Thyroid gland (tissue), 4 donors: ENCODE results near the gene CFAP410. TPM values are rescaled to one million over a fixed set of nuclear protein-coding genes. Genes with fewer than 3 reads are reported as not detected.
A peak's percentile ranks its signal among the peaks of the same experiment; 100 is the strongest.

Experiments
- DNase-seq, 2 donors: peaks; one replicate each; pipeline ENCODE4 v3.0.0-alpha.2; 2019
- H3K27ac ChIP-seq, 3 donors: fragments of 200-600 bp; sonication (generic); 1 replicate in 2 of 3; 2 replicates in 1 of 3; pipeline ENCODE4 v1.5.1; 2016 to 2019; ENCODE audit warnings: mild to moderate bottlenecking in 1 of 3, moderate library complexity in 1 of 3
- H3K27me3 ChIP-seq: fragments of 200-600 bp; sonication (generic); one replicate; pipeline ENCODE4 v1.5.1; 2019
- H3K36me3 ChIP-seq, 2 donors: fragments of 200-600 bp; sonication (generic); one replicate each; pipeline ENCODE4 v1.5.1; 2016 to 2019
- H3K4me1 ChIP-seq, 2 donors: fragments of 200-600 bp; sonication (generic); one replicate each; pipeline ENCODE4 v1.5.1; 2017 to 2019
- H3K4me3 ChIP-seq, 3 donors: fragments of 200-600 bp; sonication (generic); replicated peaks in 1 of 3; 1 replicate in 2 of 3; 2 replicates in 1 of 3; pipeline ENCODE4 v1.5.1; 2016; ENCODE audit warnings: mild to moderate bottlenecking in 1 of 3
- H3K9me3 ChIP-seq: fragments of 200-600 bp; sonication (generic); one replicate; pipeline ENCODE4 v1.5.1; 2017
- CTCF ChIP-seq, 6 experiments: fragments of 200-600 bp in 3 of 6; fragments of 450-650 bp in 3 of 6; sonication (generic) in 3 of 6; IDR thresholded peaks; one replicate each; pipeline ENCODE4 v1.5.1; 2016 to 2019; ENCODE audit warnings: antibody characterized with exemption in 6 of 6, mild to moderate bottlenecking in 2 of 6, inconsistent platforms in 1 of 6, moderate library complexity in 1 of 6
- POLR2A ChIP-seq, 2 donors: fragments of 450-650 bp; IDR thresholded peaks; one replicate each; pipeline ENCODE4 v1.6.1; 2017; ENCODE audit warnings: antibody characterized with exemption in 2 of 2, mild to moderate bottlenecking in 2 of 2, moderate library complexity in 1 of 2
- WGBS, 2 donors: methylation state at CpG; one replicate each; pipeline ENCODE4 v1.1.5; 2017; 5-methylcytosine and 5-hydroxymethylcytosine counted together
- intact Hi-C: fragments of 100-400 bp; cut with DNase I; formaldehyde crosslinking; loops from one replicate; pipeline ENCODE4 v1.15.1; 2023
- total RNA-seq, 4 donors: library from RNA; depleted of rRNA; stranded (reverse); fragments of >200 nt; gene quantifications; one replicate each; pipeline ENCODE4 v1.2.3, GENCODE V29; 2016

CFAP410 gene
- total RNA-seq, 4 donors from 2014 or later, result 55.2 to 93.4 (median 64.1) TPM

- Histone ChIP-seq H3K27me3 (no peaks in the 10 kb centered on the region), H3K9me3 (no peaks in the 10 kb centered on the region), H3K36me3 (no peaks in the 10 kb centered on the region), H3K4me1 (peaks cover under 1 to 24% of the 10 kb centered on the region in 2 donors), H3K4me3 (no peak overlapping the region), H3K27ac (no peak overlapping the region)
- DNase-seq, result no peak
- intact Hi-C loops, result no loop called here
- TF ChIP-seq CTCF (IDR thresholded peaks at IDR 0.05) (no peak), POLR2A (IDR thresholded peaks at IDR 0.05) (no peak)
- whole genome bisulfite sequencing, 2 donors, result 84% methylated on average over 5 of the region's 10 CpGs; no CpG with 5 or more reads in 1 of the 2 donors
Observed at GRCh38 chr21:44295646-44296045, 43.5 kb downstream of the CFAP410 start.

GRCh38 chr21:44295163-44295573 lies 44.0 kb downstream of the CFAP410 start:
- 77 to 84% methylated on average over 11 to 14 of the region's 14 CpGs for WGBS, 2 donors
- intact Hi-C loops, result no loop called here
- Histone ChIP-seq H3K9me3 (no peaks in the 10 kb centered on the region), H3K27me3 (no peaks in the 10 kb centered on the region), H3K27ac (no peak overlapping the region), H3K4me3 (no peak overlapping the region), H3K4me1 (peaks cover 0 to 23% of the 10 kb centered on the region in 2 donors), H3K36me3 (no peaks in the 10 kb centered on the region)
- DNase-seq, result no peak
- TF ChIP-seq POLR2A (IDR thresholded peaks at IDR 0.05) (no peak), CTCF (IDR thresholded peaks at IDR 0.05) (no peak)

GRCh38 chr21:44294391-44295162 lies 44.6 kb downstream of the CFAP410 start:
- WGBS, 2 donors, result 47 to 66% methylated on average over 8 to 21 of the region's 26 CpGs
- DNase-seq, result peak in 1 of 2 donors; percentile 35
- H3K9me3 ChIP-seq, result no peaks in the 10 kb centered on the region
- H3K27me3 ChIP-seq, result no peaks in the 10 kb centered on the region
- intact Hi-C loops, result no loop called here
- no peak overlapping the region for H3K4me3 ChIP-seq
- H3K27ac ChIP-seq, result no peak overlapping the region
- TF ChIP-seq CTCF (IDR thresholded peaks at IDR 0.05), result no peak
- no peak for TF ChIP-seq POLR2A (IDR thresholded peaks at IDR 0.05)
- H3K36me3 ChIP-seq, result no peaks in the 10 kb centered on the region
- H3K4me1 ChIP-seq, result peaks cover 0 to 23% of the 10 kb centered on the region in 2 donors

- no peaks in the 10 kb centered on the region for H3K27me3 ChIP-seq
- no peaks in the 10 kb centered on the region for H3K36me3 ChIP-seq
- 93 to 94% methylated on average over 20 to 31 of the region's 33 CpGs for WGBS, 2 donors
- no peak for DNase-seq
- no peaks in the 10 kb centered on the region for H3K9me3 ChIP-seq
- H3K4me3 ChIP-seq, result no peak overlapping the region
- H3K4me1 ChIP-seq, result peaks cover 0 to 19% of the 10 kb centered on the region in 2 donors
- no peak overlapping the region for H3K27ac ChIP-seq
- TF ChIP-seq CTCF (IDR thresholded peaks at IDR 0.05), result no peak
- no peak for TF ChIP-seq POLR2A (IDR thresholded peaks at IDR 0.05)
- intact Hi-C loops, result no loop called here
Observed at GRCh38 chr21:44293551-44294231, 45.5 kb downstream of the CFAP410 start.

- WGBS, 2 donors, result 83 to 88% methylated on average over 2 to 3 of the region's 15 CpGs
- H3K27me3 ChIP-seq, result no peaks in the 10 kb centered on the region
- H3K27ac ChIP-seq, result no peak overlapping the region
- no peak overlapping the region for H3K4me3 ChIP-seq
- TF ChIP-seq CTCF (IDR thresholded peaks at IDR 0.05), result no peak
- no peak for TF ChIP-seq POLR2A (IDR thresholded peaks at IDR 0.05)
- no peaks in the 10 kb centered on the region for H3K9me3 ChIP-seq
- H3K4me1 ChIP-seq, result peaks cover 0 to 16% of the 10 kb centered on the region in 2 donors
- intact Hi-C loops, result no loop called here
- no peak for DNase-seq
- H3K36me3 ChIP-seq, result no peaks in the 10 kb centered on the region
Observed at GRCh38 chr21:44292812-44293195, 46.4 kb downstream of the CFAP410 start.
